Measurements from ENCODE around the gene TOB2.

DNA sequence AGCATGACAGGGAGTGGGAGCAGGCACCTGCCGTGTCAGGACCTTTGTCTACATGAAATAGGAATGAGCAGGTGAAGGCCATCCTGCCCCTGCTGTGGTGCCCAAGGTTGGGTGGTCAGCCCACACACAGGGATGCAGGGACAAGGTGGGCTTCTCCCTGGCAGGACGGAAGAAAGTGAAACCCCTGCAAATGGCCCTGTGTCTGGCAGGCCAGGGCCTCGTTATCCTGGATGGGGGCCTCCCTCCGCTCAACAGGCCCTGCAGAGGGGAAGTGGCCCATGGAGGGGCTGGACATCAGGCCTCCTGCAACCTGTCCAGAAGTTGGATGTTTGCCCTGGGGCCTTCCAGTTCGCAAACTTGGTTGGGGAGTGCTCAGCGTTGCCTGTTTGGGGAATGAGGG lies 14.9 kb downstream of the TOB2 start:
- TF ChIP-seq, protein P1, sequence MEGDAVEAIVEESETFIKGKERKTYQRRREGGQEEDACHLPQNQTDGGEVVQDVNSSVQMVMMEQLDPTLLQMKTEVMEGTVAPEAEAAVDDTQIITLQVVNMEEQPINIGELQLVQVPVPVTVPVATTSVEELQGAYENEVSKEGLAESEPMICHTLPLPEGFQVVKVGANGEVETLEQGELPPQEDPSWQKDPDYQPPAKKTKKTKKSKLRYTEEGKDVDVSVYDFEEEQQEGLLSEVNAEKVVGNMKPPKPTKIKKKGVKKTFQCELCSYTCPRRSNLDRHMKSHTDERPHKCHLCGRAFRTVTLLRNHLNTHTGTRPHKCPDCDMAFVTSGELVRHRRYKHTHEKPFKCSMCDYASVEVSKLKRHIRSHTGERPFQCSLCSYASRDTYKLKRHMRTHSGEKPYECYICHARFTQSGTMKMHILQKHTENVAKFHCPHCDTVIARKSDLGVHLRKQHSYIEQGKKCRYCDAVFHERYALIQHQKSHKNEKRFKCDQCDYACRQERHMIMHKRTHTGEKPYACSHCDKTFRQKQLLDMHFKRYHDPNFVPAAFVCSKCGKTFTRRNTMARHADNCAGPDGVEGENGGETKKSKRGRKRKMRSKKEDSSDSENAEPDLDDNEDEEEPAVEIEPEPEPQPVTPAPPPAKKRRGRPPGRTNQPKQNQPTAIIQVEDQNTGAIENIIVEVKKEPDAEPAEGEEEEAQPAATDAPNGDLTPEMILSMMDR (conservative IDR thresholded peaks at IDR 0.05 in 1 of 2, IDR thresholded peaks at IDR 0.05 in 1 of 2; ENCODE audit: low read depth in 1 of 2, low read length in 2 of 2) = no peak
- no peak for TF ChIP-seq EZH2 (IDR thresholded peaks at IDR 0.05; ENCODE audit: low read length, missing control alignments)

Measured in fibroblast of lung (primary cell).